SK-N-MC (cell line): ENCODE data around the gene KIF26B.

ENCODE experiments used
- DNase-seq: peaks from one replicate; pipeline ENCODE4 v3.0.0-alpha.2; 2011; ENCODE audit warnings: low read depth, low spot score
- H3K27ac ChIP-seq: fragments of 200-600 bp; sonication (generic); 2 replicates; pipeline ENCODE4 v1.5.1; 2016; ENCODE audit warnings: mixed run types
- H3K36me3 ChIP-seq: fragments of 200-600 bp; sonication (generic); 2 replicates; pipeline ENCODE4 v1.6.1; 2017; ENCODE audit warnings: antibody characterized with exemption, low read length, mixed read lengths; ENCODE audit not compliant: insufficient read depth
- H3K4me3 ChIP-seq: fragments of 200-600 bp; sonication (generic); 2 replicates; pipeline ENCODE4 v1.5.1; 2016
- H3K9ac ChIP-seq: fragments of 200-600 bp; sonication (generic); 2 replicates; pipeline ENCODE4 v1.8.0; 2017; ENCODE audit warnings: mixed run types, mixed read lengths; ENCODE audit not compliant: insufficient read length
- H3K9me3 ChIP-seq: fragments of 200-600 bp; sonication (generic); 2 replicates; pipeline ENCODE4 v1.6.1; 2017; ENCODE audit warnings: low read depth, mild to moderate bottlenecking, antibody characterized with exemption, low read length, moderate library complexity, mixed read lengths
- EZH2 ChIP-seq: fragments of 200-600 bp; sonication (generic); IDR thresholded peaks from one replicate; pipeline ENCODE4 v1.6.1; 2017; ENCODE audit warnings: antibody characterized with exemption
- FOXP2 ChIP-seq: optimal IDR thresholded peaks from 2 replicates; pipeline ENCODE3; 2011; ENCODE audit warnings: mild to moderate bottlenecking, moderate library complexity; ENCODE audit not compliant: insufficient read depth; ENCODE audit errors: extremely low read length, control extremely low read depth
- POLR2AphosphoS5 ChIP-seq: IDR thresholded peaks from 2 replicates; pipeline ENCODE4 v1.6.1; 2012; ENCODE audit warnings: mild to moderate bottlenecking, low read depth, low read length, borderline replicate concordance

The KIF26B gene

DNA sequence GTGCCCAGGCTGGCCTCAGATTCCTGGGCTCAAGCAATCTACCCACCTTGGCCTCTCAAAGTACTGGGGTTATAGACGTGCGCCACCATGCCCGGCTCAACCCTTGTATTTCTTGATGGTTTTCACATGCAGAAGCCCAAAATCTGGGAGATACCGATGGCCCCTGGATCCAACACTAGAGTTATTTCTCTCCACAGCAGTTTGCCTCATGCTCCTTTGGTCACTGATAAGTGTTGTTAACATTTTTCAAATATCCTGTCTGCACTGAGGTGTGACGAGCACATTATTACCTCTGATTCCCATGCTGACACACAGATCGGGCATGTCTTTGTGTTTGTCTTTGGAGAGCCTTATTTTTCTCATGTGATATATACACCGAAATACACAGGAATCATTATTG is 107.0 kb downstream of the KIF26B start:
- Histone ChIP-seq H3K4me3 (no peak overlapping the region), H3K36me3 (no peaks in the 10 kb centered on the region), H3K27ac (no peak overlapping the region), H3K9me3 (no peaks in the 10 kb centered on the region), H3K9ac (no peak overlapping the region)
- no peak for DNase-seq
- no peak for TF ChIP-seq POLR2AphosphoS5
- no peak for TF ChIP-seq FOXP2
- TF ChIP-seq EZH2, result no peak

DNA sequence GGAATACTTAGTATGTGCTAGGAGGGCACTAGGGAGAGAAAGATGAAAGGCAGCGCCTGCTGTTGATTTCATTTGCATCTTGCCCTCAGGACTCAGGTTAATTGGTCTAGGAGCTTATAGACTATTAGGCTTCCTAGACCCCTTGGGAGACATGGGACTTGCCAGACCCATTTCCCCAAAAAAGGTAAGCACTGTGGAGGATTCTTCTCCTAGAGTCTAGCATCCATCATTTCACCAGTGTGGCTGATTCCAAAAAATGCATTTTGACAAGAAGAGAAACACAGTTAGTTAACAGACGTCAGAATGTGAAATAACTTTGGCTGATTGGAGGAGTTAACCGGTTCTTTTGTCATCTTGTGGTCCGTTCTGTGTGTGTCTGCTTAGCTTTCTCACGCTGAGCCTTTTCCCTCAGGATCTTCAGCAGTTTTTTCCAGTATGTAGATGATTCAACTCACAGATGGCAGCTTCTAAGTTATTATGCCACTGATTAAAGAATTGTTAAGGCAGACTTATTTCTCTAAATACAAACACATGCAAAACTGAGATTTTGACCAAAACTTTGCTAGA is 108.8 kb downstream of the KIF26B start:
- Histone ChIP-seq H3K36me3 (no peaks in the 10 kb centered on the region), H3K27ac (no peak overlapping the region), H3K4me3 (no peak overlapping the region), H3K9me3 (no peaks in the 10 kb centered on the region), H3K9ac (no peak overlapping the region)
- no peak for DNase-seq
- no peak for TF ChIP-seq FOXP2
- TF ChIP-seq POLR2AphosphoS5, result no peak
- TF ChIP-seq EZH2, result no peak

DNA sequence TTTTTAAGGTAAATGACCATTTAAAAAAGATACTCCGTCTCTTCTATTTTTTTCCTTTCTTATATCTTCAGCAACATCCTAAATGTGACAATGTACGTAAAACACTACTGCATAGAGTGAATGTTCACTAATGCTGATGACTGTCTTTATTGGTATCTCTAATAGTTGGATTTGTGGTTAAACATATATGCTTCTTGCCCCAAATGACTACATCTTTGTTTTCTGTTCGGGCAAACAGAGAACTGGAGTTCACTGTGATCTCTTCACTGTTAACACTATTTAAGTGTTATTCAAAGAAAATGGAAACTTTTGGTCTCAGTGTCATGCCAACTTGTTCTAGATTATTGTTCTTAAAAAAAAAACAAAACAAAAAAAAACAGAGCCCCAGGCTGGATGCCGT is 109.4 kb downstream of the KIF26B start:
- no peak overlapping the region for H3K4me3 ChIP-seq
- TF ChIP-seq EZH2 (no peak), POLR2AphosphoS5 (no peak), FOXP2 (no peak)
- H3K36me3 ChIP-seq, result no peaks in the 10 kb centered on the region
- no peaks in the 10 kb centered on the region for H3K9me3 ChIP-seq
- DNase-seq, result no peak
- H3K27ac ChIP-seq, result no peak overlapping the region
- H3K9ac ChIP-seq, result no peak overlapping the region

DNA sequence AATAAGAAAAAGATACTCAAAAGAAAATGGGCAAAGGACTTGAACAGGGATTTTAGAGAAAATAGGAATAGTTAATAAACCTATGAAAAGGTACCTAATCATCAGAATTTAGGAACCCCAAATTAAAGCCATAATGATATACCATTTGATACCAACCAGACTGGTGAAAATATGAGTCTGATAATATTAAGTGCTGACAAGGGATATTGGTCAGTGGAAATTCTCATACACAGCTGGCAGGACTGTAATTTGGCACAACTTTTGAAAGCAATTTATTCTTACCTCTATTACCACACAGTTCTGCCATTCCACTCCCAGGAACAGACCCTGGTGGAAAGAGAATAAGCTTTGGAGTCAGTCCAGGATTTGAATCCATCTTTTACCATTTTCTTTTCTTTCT is 111.3 kb downstream of the KIF26B start:
- H3K9ac ChIP-seq, result no peak overlapping the region
- no peak overlapping the region for H3K27ac ChIP-seq
- no peak for TF ChIP-seq EZH2
- no peak for TF ChIP-seq POLR2AphosphoS5
- TF ChIP-seq FOXP2, result no peak
- H3K36me3 ChIP-seq, result no peaks in the 10 kb centered on the region
- no peak for DNase-seq
- H3K9me3 ChIP-seq, result peaks cover 6% of the 10 kb centered on the region; the same call in 1 of the 2 replicates
- H3K4me3 ChIP-seq, result no peak overlapping the region

DNA sequence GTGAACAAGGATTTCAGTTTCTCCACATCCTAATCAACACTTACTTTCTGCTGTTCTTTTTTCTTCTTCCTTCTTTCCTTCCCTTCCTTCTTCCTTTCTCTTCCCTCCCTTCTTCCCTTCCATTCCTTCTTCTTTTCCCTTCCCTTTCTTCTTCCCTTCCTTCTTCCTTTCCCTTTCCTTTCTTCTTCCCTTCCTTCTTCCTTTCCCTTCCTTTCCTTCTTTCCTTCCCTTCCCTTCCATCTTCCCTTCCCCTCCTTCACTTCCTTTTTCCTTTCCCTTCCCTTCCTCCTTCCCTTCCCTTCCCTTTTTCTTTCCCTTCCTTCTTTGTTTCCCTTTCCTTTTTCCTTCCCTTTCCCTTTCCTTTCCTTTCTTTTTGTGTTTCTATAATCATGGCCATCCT is 115.3 kb downstream of the KIF26B start:
- H3K36me3 ChIP-seq, result no peaks in the 10 kb centered on the region
- TF ChIP-seq POLR2AphosphoS5 (no peak), FOXP2 (no peak), EZH2 (no peak)
- DNase-seq, result no peak
- peaks cover 8% of the 10 kb centered on the region; the same call in 1 of the 2 replicates for H3K9me3 ChIP-seq
- H3K27ac ChIP-seq, result no peak overlapping the region
- H3K4me3 ChIP-seq, result no peak overlapping the region
- H3K9ac ChIP-seq, result no peak overlapping the region

DNA sequence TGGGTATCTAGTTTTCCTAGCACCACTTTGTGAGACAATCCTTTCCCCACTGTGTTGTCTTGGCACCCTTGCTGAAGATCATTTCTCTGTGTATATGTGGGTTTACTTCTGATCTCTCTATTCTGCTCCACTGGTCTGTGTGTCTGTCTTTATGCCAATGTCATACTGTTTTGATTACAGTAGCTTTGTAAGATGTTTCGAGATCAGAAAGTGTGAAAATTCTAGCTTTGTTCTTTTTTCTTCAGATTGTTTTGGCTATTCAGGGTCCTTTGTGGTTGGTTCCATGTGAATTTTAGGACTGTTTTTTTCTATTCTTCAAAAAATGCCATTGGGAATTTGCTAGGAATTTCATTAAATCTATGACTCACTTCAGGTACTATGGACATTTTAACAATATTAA is 116.2 kb downstream of the KIF26B start:
- Histone ChIP-seq H3K36me3 (no peaks in the 10 kb centered on the region), H3K9me3 (peaks cover 8% of the 10 kb centered on the region; the same call in 1 of the 2 replicates), H3K4me3 (no peak overlapping the region), H3K9ac (no peak overlapping the region), H3K27ac (no peak overlapping the region)
- TF ChIP-seq FOXP2 (no peak), POLR2AphosphoS5 (no peak)
- no peak for DNase-seq

DNA sequence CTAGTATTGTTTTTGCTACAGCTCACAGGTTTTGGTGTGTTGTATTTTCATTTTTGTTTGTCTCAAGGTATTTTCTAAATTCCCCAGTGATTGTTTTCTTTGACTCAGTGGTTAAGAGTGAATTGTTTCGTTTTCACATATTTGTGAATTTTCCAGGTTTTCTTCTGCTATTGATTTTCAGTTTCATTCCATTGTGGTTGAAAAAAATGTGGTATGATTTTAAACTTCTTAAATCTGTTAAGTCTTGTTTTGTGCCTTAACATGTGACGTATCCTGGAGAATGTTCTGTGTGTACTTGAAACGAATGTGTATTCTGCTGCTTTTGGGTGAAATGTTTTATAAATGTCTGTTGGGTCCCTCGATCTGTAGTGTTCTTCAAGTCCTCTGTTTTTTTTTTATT is 117.9 kb downstream of the KIF26B start:
- TF ChIP-seq EZH2 (no peak), FOXP2 (no peak), POLR2AphosphoS5 (no peak)
- H3K4me3 ChIP-seq, result no peak overlapping the region

DNA sequence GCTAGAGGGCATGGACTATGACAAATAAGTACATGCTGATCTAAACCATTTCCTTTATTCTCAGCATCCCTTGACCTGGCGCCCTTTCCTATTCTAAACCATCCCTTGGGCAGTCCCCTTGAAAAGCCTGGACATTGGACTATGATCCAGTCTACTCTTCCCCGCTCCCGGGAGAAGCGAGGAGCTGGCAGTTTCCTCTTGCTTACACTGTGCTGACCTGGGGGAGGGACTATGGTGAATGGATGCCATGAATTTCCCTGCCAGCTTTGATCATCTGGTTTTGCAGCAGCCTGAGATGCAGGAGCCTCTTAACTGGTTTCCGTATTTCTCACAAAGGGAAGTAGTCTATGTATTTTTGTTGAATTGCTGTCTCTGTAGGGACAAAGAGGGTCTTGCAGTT is 121.7 kb downstream of the KIF26B start:
- H3K4me3 ChIP-seq, result no peak overlapping the region
- no peaks in the 10 kb centered on the region for H3K9me3 ChIP-seq
- TF ChIP-seq FOXP2 (no peak), POLR2AphosphoS5 (no peak), EZH2 (no peak)
- no peak overlapping the region for H3K27ac ChIP-seq
- no peak for DNase-seq
- no peak overlapping the region for H3K9ac ChIP-seq
- no peaks in the 10 kb centered on the region for H3K36me3 ChIP-seq

More for the DNA sequence above, 117.9 kb downstream of the KIF26B start:
- H3K9ac ChIP-seq, result no peak overlapping the region
- no peaks in the 10 kb centered on the region for H3K36me3 ChIP-seq
- H3K27ac ChIP-seq, result no peak overlapping the region
- peaks cover 8% of the 10 kb centered on the region; the same call in 1 of the 2 replicates for H3K9me3 ChIP-seq
- DNase-seq, result no peak

DNA sequence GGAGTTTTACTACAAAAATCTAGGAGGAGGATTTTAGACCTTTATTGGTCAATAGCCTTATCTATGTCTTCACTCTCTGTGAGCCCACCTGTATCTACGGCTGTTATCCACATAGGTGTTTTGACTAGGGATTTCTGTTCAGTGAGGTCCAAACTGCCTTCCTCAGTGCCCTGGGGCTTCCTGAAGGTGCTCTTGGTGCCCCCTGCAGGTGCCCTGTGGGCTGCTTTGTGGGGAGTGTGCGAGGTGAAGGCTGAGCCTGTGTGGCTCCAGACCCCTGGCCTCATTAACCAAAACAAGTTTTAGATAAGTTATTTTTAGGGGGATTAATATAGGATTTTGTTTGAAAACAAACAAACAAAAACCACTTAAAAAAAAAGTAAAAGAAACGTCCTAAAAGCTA is 122.5 kb downstream of the KIF26B start:
- H3K9me3 ChIP-seq, result no peaks in the 10 kb centered on the region
- no peak for DNase-seq
- no peak overlapping the region for H3K4me3 ChIP-seq
- no peaks in the 10 kb centered on the region for H3K36me3 ChIP-seq
- H3K27ac ChIP-seq, result no peak overlapping the region
- no peak for TF ChIP-seq EZH2
- TF ChIP-seq POLR2AphosphoS5, result no peak
- TF ChIP-seq FOXP2, result no peak
- H3K9ac ChIP-seq, result no peak overlapping the region
